Astrocyte of the spinal cord (primary cell): ENCODE results near the gene PLAAT2.

Experiments
- DNase-seq: peaks from one replicate; pipeline ENCODE4 v3.0.0; 2011; ENCODE audit warnings: low read depth, low spot score
- H3K4me3 ChIP-seq: 2 replicates; pipeline ENCODE4 v1.5.1; 2011; ENCODE audit warnings: low read depth, mild to moderate bottlenecking, low read length, moderate library complexity
- CTCF ChIP-seq: IDR thresholded peaks from 2 replicates; pipeline ENCODE4 v1.5.1; 2012; ENCODE audit warnings: low read depth, mild to moderate bottlenecking, low read length, inconsistent platforms
- in situ Hi-C: cut with HindIII; loops from 2 replicates; pipeline ENCODE4 v1.10.0; 2017; ENCODE audit warnings: low sequenced_read_pairs

Gene PLAAT2

DNA sequence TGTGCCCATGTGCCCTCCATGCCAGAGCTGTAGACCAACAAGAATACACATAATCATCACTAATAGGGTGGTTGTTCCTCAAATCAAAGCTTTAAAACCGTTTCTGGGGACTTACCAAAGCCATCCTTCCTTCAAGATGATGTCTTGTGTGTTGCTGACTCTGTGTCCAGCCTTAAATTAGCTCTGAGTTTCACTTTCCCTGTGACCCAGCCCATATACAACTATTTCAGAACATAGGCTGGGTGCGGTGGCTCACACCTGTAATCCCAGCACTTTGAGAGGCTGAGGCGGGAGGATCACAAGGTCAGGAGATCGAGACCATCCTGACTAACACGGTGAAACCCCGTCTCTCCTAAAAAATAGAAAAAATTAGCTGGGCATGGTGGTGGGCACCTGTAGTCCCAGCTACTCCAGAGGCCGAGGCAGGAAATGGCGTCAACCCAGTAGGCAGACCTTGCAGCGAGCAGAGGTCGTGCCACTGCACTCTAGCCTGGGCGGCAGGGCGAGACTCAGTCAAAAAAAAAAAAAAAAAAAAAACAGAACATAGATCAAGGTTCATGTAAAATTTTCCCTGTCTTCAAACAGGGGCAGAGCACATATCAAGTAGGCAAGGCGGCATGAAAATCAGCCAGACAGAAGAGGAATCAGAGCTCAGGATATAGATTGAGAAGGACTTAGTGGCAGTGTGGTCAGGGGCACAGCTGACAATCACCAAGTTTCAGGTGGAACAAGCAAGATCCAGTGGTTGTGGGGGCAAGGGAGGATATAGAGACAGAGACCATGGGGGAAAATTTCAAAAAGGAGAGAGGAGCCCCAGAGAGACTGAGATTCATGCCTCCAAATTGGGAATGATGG, at the start of gene PLAAT2:
Gene PLAAT2 (minus strand): TSS at position 179 of the 855 bp plus-strand sequence. CDS start 55 bp downstream, at position 124.
- no peak for DNase-seq
- no peak within 1 kb of the TSS for H3K4me3 ChIP-seq
- no peak for TF ChIP-seq CTCF
- in situ Hi-C loops = no loop called here

DNA sequence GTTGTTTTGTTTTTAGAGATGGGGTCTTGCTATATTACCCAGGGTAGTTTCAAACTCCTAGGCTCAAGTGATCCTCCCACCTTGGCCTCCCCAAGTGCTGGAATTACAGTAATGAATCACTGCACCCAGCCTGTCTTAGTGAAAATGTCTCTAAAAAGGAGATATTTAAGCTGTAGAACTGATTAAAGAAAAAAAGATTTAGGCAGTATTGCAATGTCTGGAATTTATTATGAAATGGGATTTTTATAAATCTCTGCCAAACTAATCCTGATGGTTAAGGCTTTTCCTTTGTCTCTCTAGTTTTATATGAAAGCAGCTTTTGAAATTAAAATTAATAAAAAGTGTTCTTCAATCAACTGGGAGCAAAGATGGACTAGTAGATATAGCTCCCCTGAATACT, 49.0 kb upstream of the PLAAT2 start:
- TF ChIP-seq CTCF = no peak
- no peak overlapping the region for H3K4me3 ChIP-seq
- no peak for DNase-seq
- in situ Hi-C loops = no loop called here

DNA sequence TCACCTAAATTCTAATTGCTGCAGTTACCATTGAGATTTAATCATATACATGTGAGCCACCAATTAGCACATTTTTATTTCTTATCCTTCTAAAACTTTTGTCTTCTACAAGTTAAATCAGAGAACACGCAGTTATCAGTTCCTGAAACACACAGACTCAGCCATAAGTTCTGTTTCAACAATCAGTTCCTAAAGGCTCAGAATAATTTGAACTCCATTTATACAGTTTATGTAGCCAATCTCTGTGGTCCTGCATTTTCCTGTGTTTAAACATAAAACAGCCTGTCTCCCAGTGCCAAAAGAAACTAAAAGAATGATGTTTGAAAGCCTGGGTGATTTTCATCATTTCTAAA, 48.2 kb upstream of the PLAAT2 start:
- in situ Hi-C loops = no loop called here
- peak; percentile 8 for DNase-seq
- TF ChIP-seq CTCF = no peak
- H3K4me3 ChIP-seq = no peak overlapping the region

DNA sequence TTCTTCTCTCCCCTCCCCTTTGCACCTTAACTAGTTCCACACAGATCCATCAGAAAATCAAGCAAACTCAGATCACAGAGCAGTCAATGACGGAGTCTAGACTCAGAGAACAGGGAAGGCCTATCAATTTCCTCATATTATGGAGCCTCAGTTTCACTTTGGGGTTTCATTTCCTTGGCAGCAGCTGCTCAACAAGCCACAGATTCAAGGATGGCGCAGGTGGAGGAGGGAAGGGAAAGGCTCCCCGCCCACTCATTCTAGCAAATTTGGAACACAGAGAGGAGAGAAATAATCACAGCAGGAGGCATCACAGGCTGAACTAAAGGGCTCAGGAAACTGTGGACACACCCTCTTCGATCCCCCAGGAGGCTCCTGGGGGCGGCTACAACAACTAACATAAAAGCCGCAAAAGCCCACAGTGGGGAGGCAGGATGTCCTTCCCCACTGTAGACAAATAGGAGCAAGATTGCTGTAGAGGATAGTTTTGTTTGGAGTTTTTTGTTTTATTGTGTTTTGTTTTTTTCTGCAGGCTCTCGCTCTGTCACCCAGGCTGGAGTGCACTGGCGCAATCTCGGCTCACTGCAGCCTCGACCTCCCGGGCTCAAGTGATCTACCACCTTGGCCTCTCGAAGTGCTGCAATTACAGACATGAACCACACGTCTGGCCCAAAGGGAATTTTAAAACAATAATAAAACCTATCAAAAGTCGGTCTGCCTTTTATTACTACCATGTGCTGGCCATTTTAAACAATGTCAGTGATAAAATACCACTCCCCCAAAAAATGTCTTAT, 47.6 kb upstream of the PLAAT2 start:
- DNase-seq = peak; percentile 84
- H3K4me3 ChIP-seq = peak overlapping the region; percentile 1
- no peak for TF ChIP-seq CTCF
- in situ Hi-C loops = no loop called here

- no peak for TF ChIP-seq CTCF
These were observed 46.9 kb upstream of the PLAAT2 start for GRCh38 chr11:63609971-63610580.

DNA sequence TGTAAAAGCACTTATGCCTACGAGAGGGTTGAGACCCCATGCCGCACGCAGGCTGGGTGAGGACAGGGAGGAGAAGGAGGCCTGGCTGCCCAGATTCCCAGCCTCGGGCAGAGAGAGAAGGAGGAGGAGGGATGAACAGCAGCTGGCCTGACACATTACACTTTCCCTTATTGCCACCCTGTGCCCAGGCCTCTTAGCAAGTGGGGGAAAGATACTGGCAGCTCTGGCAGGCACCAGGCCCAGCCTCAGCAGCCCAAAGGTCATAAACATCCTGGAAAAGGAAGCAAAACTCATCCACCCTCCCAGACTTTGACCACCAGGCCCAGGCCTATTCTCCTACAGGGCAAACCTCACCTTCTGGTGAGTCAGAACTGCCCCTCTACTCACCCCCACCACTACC, 46.4 kb upstream of the PLAAT2 start:
- in situ Hi-C loops = no loop called here
- TF ChIP-seq CTCF = no peak
- DNase-seq = no peak
- H3K4me3 ChIP-seq = no peak overlapping the region

More at GRCh38 chr11:63609971-63610580, 46.9 kb upstream of the PLAAT2 start:
- in situ Hi-C loops = no loop called here
- no peak overlapping the region for H3K4me3 ChIP-seq
- DNase-seq = peak; percentile 10
